Endothelial cell of umbilical vein (primary cell): ENCODE results near the gene ZSWIM5. TPM values are rescaled to one million over a fixed set of nuclear protein-coding genes. Genes with fewer than 3 reads are reported as not detected.

Source experiments
- BruUV-seq: library from RNA; stranded (reverse); fragments of 400-500 nt; replicated peaks from 2 replicates; lab custom pipeline; 2021; lab: Mats Ljungman, UMichigan
- CTCF ChIA-PET: fragments of 300-600, 350-600 bp; sonication (Branson Sonifier 250); formaldehyde crosslinking; loops from one replicate; lab custom pipeline; 2021; ENCODE audit warnings: antibody characterized with exemption, inconsistent platforms; lab: Charles Lee
- POLR2A ChIA-PET: fragments of 300-600, 350-600 bp; sonication (Branson Sonifier 250); formaldehyde crosslinking; loops from one replicate; lab custom pipeline; 2021; ENCODE audit warnings: antibody characterized with exemption, inconsistent platforms; lab: Charles Lee
- DNase-seq: peaks from one replicate; pipeline ENCODE4 v3.0.0-alpha.2; 2011; ENCODE audit warnings: low read depth, low spot score
- FAIRE-seq: peaks from 2 replicates; lab custom pipeline; 2011; peaks lifted over from hg19 to GRCh38; lab: Jason Lieb, UNC
- H2AFZ ChIP-seq: 2 replicates; pipeline ENCODE4 v1.6.0; 2012; ENCODE audit warnings: low read depth, low read length, control low read depth, inconsistent platforms
- H3K27ac ChIP-seq: 2 replicates; pipeline ENCODE4 v1.5.1; 2011; ENCODE audit warnings: low read depth, mild to moderate bottlenecking, control low read depth, low read length, moderate library complexity; ENCODE audit not compliant: insufficient read depth
- H3K27me3 ChIP-seq, 2 experiments: 2 replicates each; pipeline versions ENCODE4 v1.6.0 to v1.6.1; 2011; ENCODE audit warnings: low read length in 2 of 2, mixed read lengths in 1 of 2; ENCODE audit not compliant: control insufficient read depth in 2 of 2, insufficient read depth in 2 of 2
- H3K36me3 ChIP-seq, 2 experiments: 2 replicates in 1 of 2; 3 replicates in 1 of 2; pipeline ENCODE4 v1.5.1; 2011; ENCODE audit warnings: low read length in 2 of 2, mild to moderate bottlenecking in 1 of 2, moderate library complexity in 1 of 2; ENCODE audit not compliant: control insufficient read depth in 2 of 2, insufficient read depth in 2 of 2; ENCODE audit errors: extremely low read depth in 1 of 2
- H3K4me1 ChIP-seq: 3 replicates; pipeline ENCODE4 v1.5.1; 2011; ENCODE audit warnings: mild to moderate bottlenecking, low read length; ENCODE audit not compliant: control insufficient read depth, insufficient read depth; ENCODE audit errors: extremely low read depth
- H3K4me2 ChIP-seq: 2 replicates; pipeline ENCODE4 v1.6.1; 2011; ENCODE audit warnings: low read length, control low read depth, mixed read lengths; ENCODE audit not compliant: insufficient read depth
- H3K4me3 ChIP-seq, 3 experiments: fragments of 200-600 bp in 1 of 3; sonication (generic), shearing (Covaris generic) in 1 of 3; replicated peaks in 1 of 3; 2 replicates each; pipeline ENCODE4 v1.5.1; 2011 to 2016; ENCODE audit warnings: control low read depth in 3 of 3, low read length in 3 of 3, mild to moderate bottlenecking in 2 of 3, inconsistent platforms in 1 of 3, low read depth in 1 of 3, moderate library complexity in 1 of 3; ENCODE audit not compliant: insufficient read depth in 1 of 3
- H3K79me2 ChIP-seq: 2 replicates; pipeline ENCODE4 v1.6.0; 2012; ENCODE audit warnings: low read length, inconsistent platforms; ENCODE audit not compliant: control insufficient read depth, insufficient read depth
- H3K9ac ChIP-seq: replicated peaks from 2 replicates; pipeline ENCODE3; 2011; ENCODE audit warnings: low read length, control low read depth; ENCODE audit not compliant: insufficient read depth; ENCODE audit errors: extremely low read depth
- H3K9me1 ChIP-seq: replicated peaks from 3 replicates; pipeline ENCODE4 v1.6.0; 2011; ENCODE audit warnings: mild to moderate bottlenecking, low read length; ENCODE audit not compliant: control insufficient read depth, insufficient read depth; ENCODE audit errors: extremely low read depth
- H3K9me3 ChIP-seq: replicated peaks from 2 replicates; pipeline ENCODE4 v1.5.1; 2012; ENCODE audit warnings: low read length, inconsistent platforms; ENCODE audit not compliant: control insufficient read depth, insufficient read depth
- H4K20me1 ChIP-seq: replicated peaks from 2 replicates; pipeline ENCODE3; 2011; ENCODE audit warnings: mild to moderate bottlenecking, low read length; ENCODE audit not compliant: control insufficient read depth, insufficient read depth; ENCODE audit errors: extremely low read depth
- EZH2 ChIP-seq: IDR thresholded peaks from 2 replicates; pipeline ENCODE4 v1.6.1; 2012; ENCODE audit warnings: borderline replicate concordance, low read depth, mild to moderate bottlenecking, moderate library complexity, low read length, inconsistent platforms; ENCODE audit not compliant: severe bottlenecking
- FOS ChIP-seq: IDR thresholded peaks from 2 replicates; pipeline ENCODE4 v1.6.1; 2011; ENCODE audit warnings: mild to moderate bottlenecking, low read length, moderate library complexity, borderline replicate concordance; ENCODE audit not compliant: insufficient read depth
- GATA2 ChIP-seq: IDR thresholded peaks from 2 replicates; pipeline ENCODE4 v1.7.0; 2011; ENCODE audit warnings: low read depth, mild to moderate bottlenecking, moderate library complexity, mixed read lengths, low read length; ENCODE audit not compliant: insufficient read length, insufficient read depth
- JUN ChIP-seq: IDR thresholded peaks from 2 replicates; pipeline ENCODE4 v1.6.1; 2011; ENCODE audit warnings: borderline replicate concordance, low read depth; ENCODE audit not compliant: insufficient read length, insufficient read depth
- MYC ChIP-seq: IDR thresholded peaks from one replicate; pipeline ENCODE4 v1.6.1; 2011; ENCODE audit warnings: mild to moderate bottlenecking, low read depth, low read length
- POLR2A ChIP-seq: IDR thresholded peaks from 2 replicates; pipeline ENCODE4 v1.6.1; 2012; ENCODE audit warnings: low read depth, mild to moderate bottlenecking, control low read depth, low read length
- POLR2AphosphoS5 ChIP-seq: IDR thresholded peaks from 2 replicates; pipeline ENCODE4 v1.6.1; 2012; ENCODE audit warnings: low read depth, mild to moderate bottlenecking, control low read depth, low read length, moderate library complexity; ENCODE audit not compliant: insufficient read depth
- dilution Hi-C: fragments of 300-500 bp; cut with MboI; formaldehyde crosslinking; loops from one replicate; pipeline ENCODE4 v1.15.0; 2019; ENCODE audit warnings: low sequenced_read_pairs; ENCODE audit not compliant: extremely low pct_ligation_motif_present
- intact Hi-C: fragments of 100-400 bp; cut with micrococcal nuclease; formaldehyde crosslinking; loops from one replicate; pipeline ENCODE4 v1.10.0; 2022
- polyA plus RNA-seq, 4 experiments: library from polyadenylated mRNA; depleted of rRNA in 3 of 4; stranded (reverse) in 3 of 4; unstranded in 1 of 4; fragments of >200 nt; gene quantifications; 2 replicates each; pipeline versions ENCODE4 v1.2.1 to v1.2.3, GENCODE V29; 2011 to 2012; ENCODE audit warnings: missing spikeins in 1 of 4
- total RNA-seq: library from RNA; stranded (reverse); gene quantifications from 2 replicates; pipeline ENCODE4 v1.2.3, GENCODE V29; 2021
- TF ChIP-seq, protein P1 (sequence below): IDR thresholded peaks from 2 replicates; pipeline ENCODE4 v1.6.1; 2011; ENCODE audit not compliant: insufficient read depth, insufficient read length
- TF ChIP-seq, protein P2 (sequence below), 2 donors: IDR thresholded peaks; 1 replicate in 1 of 2; 2 replicates in 1 of 2; pipeline ENCODE4 v1.5.1; 2011; ENCODE audit warnings: low read length in 2 of 2, mild to moderate bottlenecking in 2 of 2, moderate library complexity in 2 of 2, control low read depth in 1 of 2, inconsistent platforms in 1 of 2, low read depth in 1 of 2; ENCODE audit not compliant: insufficient read depth in 1 of 2; ENCODE audit errors: extremely low read depth in 1 of 2

ZSWIM5 gene
- total and polyA plus RNA-seq, 2 donors (not counting 3 experiments of a cell fraction or from before 2014, with no cell fraction given): 1.6 to 4.3 TPM

GRCh38 chr1:45009956-45010854 lies 196.2 kb downstream of the ZSWIM5 start:
- peak; percentile 24 for DNase-seq

DNA sequence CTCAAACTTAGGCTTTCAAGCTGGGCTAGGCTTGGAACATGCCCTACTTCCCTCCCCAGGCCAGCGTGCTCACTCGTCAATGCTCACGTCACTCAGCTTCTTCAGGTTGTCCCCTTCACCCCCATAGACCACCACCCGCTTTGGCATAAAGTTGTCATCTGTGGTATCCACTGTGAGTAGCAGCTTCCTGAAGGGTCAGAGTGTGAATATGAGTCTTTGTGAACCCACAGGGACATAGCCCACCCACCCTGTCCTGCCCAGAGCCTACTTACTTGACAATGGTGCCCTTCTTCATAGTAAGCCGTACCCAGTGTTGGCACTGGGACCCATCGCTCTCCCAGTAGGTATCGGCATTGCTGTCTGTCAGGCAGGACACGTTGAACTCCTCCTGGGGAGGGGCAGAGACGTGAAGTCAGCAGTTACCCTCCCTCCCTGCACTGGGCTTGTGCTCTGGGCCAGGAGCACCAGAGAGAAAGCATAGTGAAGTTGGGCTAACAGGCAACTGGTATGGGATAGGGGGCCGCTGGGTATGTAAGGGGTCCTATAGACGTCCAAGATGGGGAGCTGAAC lies 197.0 kb downstream of the ZSWIM5 start:
- no peaks in the 10 kb centered on the region for H3K27me3 ChIP-seq
- H3K9me1 ChIP-seq: no peaks in the 10 kb centered on the region
- DNase-seq: no peak
- no peak for TF ChIP-seq GATA2
- TF ChIP-seq, protein P1, sequence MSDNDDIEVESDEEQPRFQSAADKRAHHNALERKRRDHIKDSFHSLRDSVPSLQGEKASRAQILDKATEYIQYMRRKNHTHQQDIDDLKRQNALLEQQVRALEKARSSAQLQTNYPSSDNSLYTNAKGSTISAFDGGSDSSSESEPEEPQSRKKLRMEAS: no peak
- TF ChIP-seq MYC: no peak
- no peak for TF ChIP-seq FOS
- TF ChIP-seq POLR2AphosphoS5: no peak
- no peak for TF ChIP-seq EZH2
- TF ChIP-seq, protein P2, sequence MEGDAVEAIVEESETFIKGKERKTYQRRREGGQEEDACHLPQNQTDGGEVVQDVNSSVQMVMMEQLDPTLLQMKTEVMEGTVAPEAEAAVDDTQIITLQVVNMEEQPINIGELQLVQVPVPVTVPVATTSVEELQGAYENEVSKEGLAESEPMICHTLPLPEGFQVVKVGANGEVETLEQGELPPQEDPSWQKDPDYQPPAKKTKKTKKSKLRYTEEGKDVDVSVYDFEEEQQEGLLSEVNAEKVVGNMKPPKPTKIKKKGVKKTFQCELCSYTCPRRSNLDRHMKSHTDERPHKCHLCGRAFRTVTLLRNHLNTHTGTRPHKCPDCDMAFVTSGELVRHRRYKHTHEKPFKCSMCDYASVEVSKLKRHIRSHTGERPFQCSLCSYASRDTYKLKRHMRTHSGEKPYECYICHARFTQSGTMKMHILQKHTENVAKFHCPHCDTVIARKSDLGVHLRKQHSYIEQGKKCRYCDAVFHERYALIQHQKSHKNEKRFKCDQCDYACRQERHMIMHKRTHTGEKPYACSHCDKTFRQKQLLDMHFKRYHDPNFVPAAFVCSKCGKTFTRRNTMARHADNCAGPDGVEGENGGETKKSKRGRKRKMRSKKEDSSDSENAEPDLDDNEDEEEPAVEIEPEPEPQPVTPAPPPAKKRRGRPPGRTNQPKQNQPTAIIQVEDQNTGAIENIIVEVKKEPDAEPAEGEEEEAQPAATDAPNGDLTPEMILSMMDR (IDR thresholded peaks at IDR 0.05; ENCODE audit: extremely low read depth in 1 of 2, insufficient read depth in 1 of 2, low read depth in 1 of 2, low read length in 2 of 2): no peak
- no peak for TF ChIP-seq JUN
- TF ChIP-seq POLR2A: no peak
- H3K9ac ChIP-seq: no peak overlapping the region
- no peak overlapping the region for H3K4me3 ChIP-seq
- H3K4me2 ChIP-seq: no peak overlapping the region
- intact Hi-C loops (no loop called here), dilution Hi-C loops (no loop called here)
- no peak for FAIRE-seq
- no peaks in the 10 kb centered on the region for H3K9me3 ChIP-seq
- H3K36me3 ChIP-seq: peaks cover 17 to 47% of the 10 kb centered on the region in 2 experiments
- no peak overlapping the region for H3K27ac ChIP-seq
- ChIA-PET CTCF (interaction anchor here (4.1 to 12.8 kb wide), 2 partner anchors 173 to 290 kb away, joined by 60 to 556 read pairs; no protein-coding TSS in a partner anchor), POLR2A (no interaction called here)
- no TSS peak for BruUV-seq
- no peaks in the 10 kb centered on the region for H4K20me1 ChIP-seq
- no peak overlapping the region for H2AFZ ChIP-seq
- peaks cover 22% of the 10 kb centered on the region for H3K79me2 ChIP-seq
- peaks cover 28% of the 10 kb centered on the region for H3K4me1 ChIP-seq

More at GRCh38 chr1:45009956-45010854, 196.2 kb downstream of the ZSWIM5 start:
- peaks cover 28% of the 10 kb centered on the region for H3K4me1 ChIP-seq
- peak overlapping the region; percentile 38 to 79 (median 66) for H3K4me3 ChIP-seq
- H3K9me1 ChIP-seq: no peaks in the 10 kb centered on the region
- H2AFZ ChIP-seq: peak overlapping the region; percentile 80
- ChIA-PET POLR2A (interaction anchor here (0.8 to 3.0 kb wide), 8 partner anchors 174 to 575 kb away, joined by 3 to 24 read pairs (median 7); partner anchors contain the start of genes BTBD19, PLK3, PRDX1 and RPS8), CTCF (interaction anchor here (0.5 to 12.8 kb wide), 21 partner anchors 10 to 522 kb away, joined by 3 to 556 read pairs (median 5); partner anchors contain the start of genes EIF2B3, MUTYH, PLK3 and TESK2)
- no peaks in the 10 kb centered on the region for H3K9me3 ChIP-seq
- no TSS peak for BruUV-seq
- H3K9ac ChIP-seq: peak overlapping the region; percentile 63
- TF ChIP-seq POLR2A (no peak), GATA2 (no peak), POLR2AphosphoS5 (no peak), EZH2 (no peak), MYC (no peak)
- TF ChIP-seq, protein P1: no peak
- H3K27me3 ChIP-seq: no peaks in the 10 kb centered on the region
- dilution Hi-C loops (no loop called here), intact Hi-C loops (loop anchor here (5.0 to 10.0 kb wide), 2 partner anchors 195 to 278 kb away; partner anchors contain the start of genes RNU5D-1 and ZSWIM5)
- H3K79me2 ChIP-seq: peaks cover 22% of the 10 kb centered on the region
- peak; percentile 68 for FAIRE-seq
- no peaks in the 10 kb centered on the region for H4K20me1 ChIP-seq
- peaks cover 17 to 40% of the 10 kb centered on the region in 2 experiments for H3K36me3 ChIP-seq
- no peak overlapping the region for H3K27ac ChIP-seq
- H3K4me2 ChIP-seq: peak overlapping the region; percentile 65
